Panc1 (cell line): ENCODE results near the gene HNRNPF.

Experiments used
- CTCF ChIP-seq: fragments of 450-650 bp; IDR thresholded peaks from 2 replicates; pipeline ENCODE4 v1.5.1; 2017; ENCODE audit warnings: mild to moderate bottlenecking
- POLR2AphosphoS5 ChIP-seq: IDR thresholded peaks from 2 replicates; pipeline ENCODE4 v1.6.1; 2012; ENCODE audit warnings: mild to moderate bottlenecking, low read depth, low read length, moderate library complexity
- TCF7L2 ChIP-seq: IDR thresholded peaks from 2 replicates; pipeline ENCODE4 v1.6.1; 2011; ENCODE audit warnings: mild to moderate bottlenecking, low read depth, low read length, inconsistent platforms
- TF ChIP-seq, protein P1 (sequence below), 2 experiments: IDR thresholded peaks; 2 replicates each; pipeline ENCODE4 v1.6.1; 2011 to 2012; ENCODE audit warnings: low read depth in 2 of 2, control low read depth in 1 of 2, low read length in 1 of 2, mild to moderate bottlenecking in 1 of 2, moderate library complexity in 1 of 2; ENCODE audit not compliant: insufficient read depth in 1 of 2

DNA sequence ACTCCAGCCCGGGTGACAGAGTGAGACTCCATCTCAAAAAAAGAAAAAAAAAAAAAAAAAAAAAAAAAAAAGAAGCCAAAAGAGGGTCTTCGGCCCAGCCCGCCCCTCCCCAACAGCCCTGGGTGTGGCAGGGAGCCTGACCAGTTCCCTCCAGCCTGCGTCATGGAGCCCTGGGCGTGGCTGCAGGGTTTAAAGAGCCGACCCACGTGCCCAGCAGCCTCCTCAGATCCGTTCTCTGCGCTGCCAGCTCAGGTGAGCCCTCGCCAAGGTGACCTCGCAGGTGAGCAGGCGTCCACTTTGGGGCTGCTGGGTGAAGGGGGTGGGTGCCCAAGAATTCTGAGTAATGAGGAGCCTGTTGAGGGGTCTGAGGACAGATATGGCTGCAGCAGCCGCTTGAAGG lies 37.6 kb downstream of the HNRNPF start, which contains the start of gene FXYD4:
- TF ChIP-seq CTCF (no peak), POLR2AphosphoS5 (no peak), TCF7L2 (no peak)
- TF ChIP-seq, protein P1, sequence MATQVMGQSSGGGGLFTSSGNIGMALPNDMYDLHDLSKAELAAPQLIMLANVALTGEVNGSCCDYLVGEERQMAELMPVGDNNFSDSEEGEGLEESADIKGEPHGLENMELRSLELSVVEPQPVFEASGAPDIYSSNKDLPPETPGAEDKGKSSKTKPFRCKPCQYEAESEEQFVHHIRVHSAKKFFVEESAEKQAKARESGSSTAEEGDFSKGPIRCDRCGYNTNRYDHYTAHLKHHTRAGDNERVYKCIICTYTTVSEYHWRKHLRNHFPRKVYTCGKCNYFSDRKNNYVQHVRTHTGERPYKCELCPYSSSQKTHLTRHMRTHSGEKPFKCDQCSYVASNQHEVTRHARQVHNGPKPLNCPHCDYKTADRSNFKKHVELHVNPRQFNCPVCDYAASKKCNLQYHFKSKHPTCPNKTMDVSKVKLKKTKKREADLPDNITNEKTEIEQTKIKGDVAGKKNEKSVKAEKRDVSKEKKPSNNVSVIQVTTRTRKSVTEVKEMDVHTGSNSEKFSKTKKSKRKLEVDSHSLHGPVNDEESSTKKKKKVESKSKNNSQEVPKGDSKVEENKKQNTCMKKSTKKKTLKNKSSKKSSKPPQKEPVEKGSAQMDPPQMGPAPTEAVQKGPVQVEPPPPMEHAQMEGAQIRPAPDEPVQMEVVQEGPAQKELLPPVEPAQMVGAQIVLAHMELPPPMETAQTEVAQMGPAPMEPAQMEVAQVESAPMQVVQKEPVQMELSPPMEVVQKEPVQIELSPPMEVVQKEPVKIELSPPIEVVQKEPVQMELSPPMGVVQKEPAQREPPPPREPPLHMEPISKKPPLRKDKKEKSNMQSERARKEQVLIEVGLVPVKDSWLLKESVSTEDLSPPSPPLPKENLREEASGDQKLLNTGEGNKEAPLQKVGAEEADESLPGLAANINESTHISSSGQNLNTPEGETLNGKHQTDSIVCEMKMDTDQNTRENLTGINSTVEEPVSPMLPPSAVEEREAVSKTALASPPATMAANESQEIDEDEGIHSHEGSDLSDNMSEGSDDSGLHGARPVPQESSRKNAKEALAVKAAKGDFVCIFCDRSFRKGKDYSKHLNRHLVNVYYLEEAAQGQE (IDR thresholded peaks at IDR 0.05; ENCODE audit: insufficient read depth in 1 of 2, low read depth in 2 of 2, low read length in 1 of 2), result no peak
